Activated T-helper 17 cell treated with anti-CD3 and anti-CD28 coated beads, Interleukin-2, amount 50 U/mL, for 72 hours (primary cell): Measurements from ENCODE around the gene NHLH1. TPM values are rescaled to one million over a fixed set of nuclear protein-coding genes. Genes with fewer than 3 reads are reported as not detected.
"Not testable (repeated sequence)": the region's sequence is repeated elsewhere in the genome, so short reads cannot be mapped to it uniquely, and the experiment has no call there.

Experiments
- ATAC-seq: fragments of 150-1000 bp; cut with Tn5 transposase; replicated peaks from 2 replicates; pipeline ENCODE4 v1.10.0; 2021; ENCODE audit warnings: mild to moderate bottlenecking, moderate library complexity
- H3K27ac Mint-ChIP-seq: one replicate; pipeline ENCODE4 v1.8.0; 2022; ENCODE audit warnings: mixed read lengths
- H3K27me3 Mint-ChIP-seq: one replicate; pipeline ENCODE4 v1.8.0; 2022; ENCODE audit warnings: mixed read lengths
- H3K36me3 Mint-ChIP-seq: one replicate; pipeline ENCODE4 v1.8.0; 2022; ENCODE audit warnings: low read depth, mild to moderate bottlenecking, mixed read lengths
- H3K4me1 Mint-ChIP-seq: one replicate; pipeline ENCODE4 v1.8.0; 2022; ENCODE audit warnings: mixed read lengths
- H3K4me3 Mint-ChIP-seq: one replicate; pipeline ENCODE4 v1.8.0; 2022; ENCODE audit warnings: mild to moderate bottlenecking, mixed read lengths
- H3K9me3 Mint-ChIP-seq: one replicate; pipeline ENCODE4 v1.8.0; 2022; ENCODE audit warnings: mixed read lengths
- total RNA-seq, 2 donors: library from RNA; stranded (reverse); gene quantifications; one replicate each; pipeline ENCODE4 v1.2.3, GENCODE V29; 2022

The NHLH1 gene
- total RNA-seq, 2 donors from 2014 or later, result 1.0 to 1.1 TPM

DNA sequence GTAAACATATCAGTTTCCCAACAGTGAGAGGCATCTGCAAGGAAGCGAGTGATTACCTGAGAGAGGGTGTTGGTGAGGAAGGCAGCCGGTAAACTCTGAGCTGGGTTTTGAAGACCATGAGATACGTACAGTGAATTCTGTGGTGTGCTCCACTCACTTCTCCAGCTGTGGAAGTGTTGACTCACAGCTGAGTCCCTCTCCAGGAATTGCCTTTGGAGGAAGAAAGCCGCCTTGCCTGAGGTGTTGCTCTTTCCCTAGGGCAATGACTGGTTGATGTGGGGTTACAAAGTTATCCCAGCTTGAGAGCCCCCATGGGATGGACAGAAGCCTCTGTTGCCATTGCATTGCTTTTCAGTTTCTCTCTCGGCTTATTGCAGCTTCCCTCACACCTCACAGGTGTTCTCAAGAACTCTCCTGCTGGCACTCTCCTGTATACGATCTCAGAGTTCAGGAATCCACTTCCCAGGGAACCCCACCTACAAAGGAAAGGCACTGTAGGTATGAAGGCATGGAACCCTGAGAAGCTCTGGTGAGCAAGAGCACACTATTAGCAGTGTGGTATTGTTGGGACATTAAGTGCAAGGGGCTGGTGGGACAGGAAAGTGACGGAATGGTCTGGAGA is 10.8 kb downstream of the NHLH1 start:
- Mint-ChIP-seq H3K27me3 (no peaks in the 10 kb centered on the region), H3K36me3 (no peaks in the 10 kb centered on the region), H3K4me3 (no peak overlapping the region), H3K27ac (no peak overlapping the region), H3K9me3 (no peaks in the 10 kb centered on the region), H3K4me1 (peaks cover 5% of the 10 kb centered on the region)
- ATAC-seq, result no peak

DNA sequence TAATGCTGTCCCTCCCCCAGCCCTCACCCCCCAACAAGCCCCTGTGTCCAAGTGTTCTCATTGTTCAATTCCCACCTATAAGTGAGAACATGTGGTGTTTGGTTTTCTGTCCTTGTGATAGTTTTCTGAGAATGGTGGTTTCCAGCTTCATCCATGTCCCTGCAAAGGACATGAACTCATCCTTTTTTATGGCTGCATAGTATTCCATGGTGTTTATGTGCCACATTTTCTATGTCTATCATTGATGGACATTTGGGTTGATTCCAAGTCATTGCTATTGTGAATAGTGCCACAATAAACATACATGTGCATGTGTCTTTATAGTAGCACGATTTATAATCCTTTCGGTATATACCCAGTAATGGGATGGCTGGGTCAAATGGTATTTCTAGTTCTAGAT is 17.9 kb downstream of the NHLH1 start:
- H3K27ac Mint-ChIP-seq, H3K36me3 Mint-ChIP-seq, H3K4me1 Mint-ChIP-seq, H3K27me3 Mint-ChIP-seq, H3K4me3 Mint-ChIP-seq, H3K9me3 Mint-ChIP-seq, ATAC-seq: not testable (repeated sequence)

DNA sequence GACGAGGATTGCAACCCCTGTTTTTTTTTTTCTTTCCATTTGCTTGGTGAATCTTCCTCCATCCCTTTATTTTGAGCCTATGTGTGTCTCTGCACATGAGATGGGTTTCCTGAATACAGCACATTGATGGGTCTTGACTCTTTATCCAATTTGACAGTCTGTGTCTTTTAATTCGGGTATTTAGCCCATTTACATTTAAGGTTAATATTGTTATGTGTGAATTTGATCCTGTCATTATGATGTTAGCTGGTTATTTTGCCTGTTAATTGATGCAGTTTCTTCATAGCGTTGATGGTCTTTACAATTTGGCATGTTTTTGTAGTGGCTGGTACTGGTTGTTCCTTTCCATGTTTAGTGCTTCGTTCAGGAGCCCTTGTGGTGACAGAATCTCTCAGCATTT is 21.5 kb downstream of the NHLH1 start:
- not testable (repeated sequence) for ATAC-seq, H3K27me3 Mint-ChIP-seq, H3K9me3 Mint-ChIP-seq, H3K36me3 Mint-ChIP-seq, H3K27ac Mint-ChIP-seq, H3K4me3 Mint-ChIP-seq, H3K4me1 Mint-ChIP-seq

DNA sequence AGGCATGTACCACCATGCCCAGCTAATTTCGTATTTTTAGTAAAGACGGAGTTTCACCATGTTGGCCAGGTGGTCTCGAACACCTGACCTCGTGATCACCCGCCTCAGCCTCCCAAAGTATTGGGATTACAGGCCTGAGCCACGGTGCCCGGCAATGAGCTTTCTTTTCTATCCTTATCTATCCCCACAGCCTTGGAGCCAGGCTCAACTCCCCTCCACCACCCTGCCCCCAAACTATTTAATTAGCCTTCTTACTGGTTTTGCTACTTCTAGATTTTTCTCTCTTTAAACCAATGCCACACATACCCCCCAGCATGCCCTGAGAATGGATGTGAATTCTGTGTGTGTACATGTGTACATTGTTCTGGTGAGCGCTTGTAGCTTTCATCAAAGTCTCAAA is 27.8 kb downstream of the NHLH1 start:
- H3K4me3 Mint-ChIP-seq, result no peak overlapping the region
- H3K27ac Mint-ChIP-seq, result no peak overlapping the region
- peaks cover 18% of the 10 kb centered on the region for H3K27me3 Mint-ChIP-seq
- H3K36me3 Mint-ChIP-seq, result no peaks in the 10 kb centered on the region
- no peak for ATAC-seq
- H3K9me3 Mint-ChIP-seq, result no peaks in the 10 kb centered on the region
- no peaks in the 10 kb centered on the region for H3K4me1 Mint-ChIP-seq

DNA sequence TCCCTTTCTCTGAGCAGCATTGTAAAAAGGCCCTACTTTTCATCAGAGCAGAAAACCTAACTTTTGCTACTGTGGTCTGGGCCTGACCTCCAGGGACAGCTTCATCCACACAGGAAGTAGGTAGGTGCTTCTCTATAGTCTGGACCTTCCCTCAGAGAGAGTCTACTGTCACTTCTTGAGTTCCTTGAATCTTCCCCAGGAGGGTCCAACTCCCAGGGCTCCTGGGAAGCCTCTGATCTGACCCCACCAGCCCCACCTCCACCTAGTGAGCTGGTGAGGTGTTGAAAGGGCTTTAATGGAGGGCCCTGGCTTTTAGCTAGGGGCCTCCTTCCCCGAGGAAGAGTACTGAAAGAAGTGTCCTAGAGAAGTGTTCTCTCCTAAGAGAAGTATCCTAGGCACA is 30.8 kb downstream of the NHLH1 start:
- H3K9me3 Mint-ChIP-seq, result no peaks in the 10 kb centered on the region
- H3K4me3 Mint-ChIP-seq, result no peak overlapping the region
- peaks cover 29% of the 10 kb centered on the region for H3K27me3 Mint-ChIP-seq
- no peak overlapping the region for H3K27ac Mint-ChIP-seq
- no peak for ATAC-seq
- peaks cover 7% of the 10 kb centered on the region for H3K4me1 Mint-ChIP-seq
- no peaks in the 10 kb centered on the region for H3K36me3 Mint-ChIP-seq

DNA sequence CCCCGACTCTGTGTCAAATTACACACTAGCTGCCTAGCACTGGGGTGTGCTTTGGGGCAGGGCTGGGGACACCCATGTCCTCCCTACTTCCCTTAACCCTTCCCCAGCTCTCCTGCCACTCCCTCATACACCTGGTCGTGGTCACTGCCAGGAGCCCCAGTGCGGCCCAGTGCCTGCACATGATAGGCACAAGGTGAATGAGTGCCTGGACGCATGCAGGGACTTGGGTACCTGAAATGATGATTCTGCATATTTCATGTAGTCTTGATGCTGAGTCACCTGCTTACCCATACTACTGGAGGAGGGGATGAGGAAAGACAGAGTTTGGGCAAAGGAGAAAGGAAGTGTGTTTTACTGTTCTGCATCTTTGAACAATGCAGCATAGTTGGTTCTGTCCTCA is 32.0 kb downstream of the NHLH1 start:
- Mint-ChIP-seq H3K4me3 (no peak overlapping the region), H3K27me3 (peaks cover 37% of the 10 kb centered on the region), H3K9me3 (no peaks in the 10 kb centered on the region), H3K27ac (no peak overlapping the region), H3K4me1 (peaks cover 7% of the 10 kb centered on the region), H3K36me3 (no peaks in the 10 kb centered on the region)
- ATAC-seq, result no peak

DNA sequence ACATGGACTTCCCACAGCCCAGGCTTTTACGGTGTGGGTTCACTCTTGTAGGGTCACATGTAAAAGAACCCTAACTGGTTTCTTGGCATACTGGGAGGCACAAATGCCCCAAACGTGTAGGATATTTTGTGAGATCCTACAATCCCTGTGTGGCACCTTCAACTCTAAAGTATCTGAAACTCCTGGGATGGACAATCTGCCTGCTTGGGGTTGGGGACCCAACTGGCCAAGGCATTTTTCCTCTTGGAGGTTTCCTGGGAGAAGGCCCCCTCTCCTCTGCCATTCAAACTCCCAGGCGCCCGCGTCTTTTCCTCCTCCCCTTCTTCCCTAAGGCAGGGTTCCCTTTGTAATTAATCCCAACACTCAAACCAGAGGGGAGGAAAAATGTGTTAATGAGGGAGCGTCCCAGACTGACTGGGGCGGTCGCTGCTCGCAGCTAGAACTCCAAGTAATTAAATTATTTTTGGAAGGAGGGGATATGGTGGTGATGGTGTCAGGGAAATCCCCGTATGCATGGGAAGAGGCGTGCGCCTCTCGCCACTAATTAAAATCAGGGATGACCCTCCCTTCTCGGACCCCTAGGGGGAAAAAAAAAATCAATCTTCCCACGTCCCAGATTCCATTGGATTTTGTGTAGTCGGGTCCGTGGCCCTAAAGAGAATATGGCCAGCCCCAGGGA is 32.8 kb downstream of the NHLH1 start:
- Mint-ChIP-seq H3K27me3 (peaks cover 34% of the 10 kb centered on the region), H3K36me3 (no peaks in the 10 kb centered on the region), H3K9me3 (no peaks in the 10 kb centered on the region), H3K4me3 (peak overlapping the region; percentile 13), H3K27ac (no peak overlapping the region), H3K4me1 (peaks cover 7% of the 10 kb centered on the region)
- ATAC-seq, result no peak

DNA sequence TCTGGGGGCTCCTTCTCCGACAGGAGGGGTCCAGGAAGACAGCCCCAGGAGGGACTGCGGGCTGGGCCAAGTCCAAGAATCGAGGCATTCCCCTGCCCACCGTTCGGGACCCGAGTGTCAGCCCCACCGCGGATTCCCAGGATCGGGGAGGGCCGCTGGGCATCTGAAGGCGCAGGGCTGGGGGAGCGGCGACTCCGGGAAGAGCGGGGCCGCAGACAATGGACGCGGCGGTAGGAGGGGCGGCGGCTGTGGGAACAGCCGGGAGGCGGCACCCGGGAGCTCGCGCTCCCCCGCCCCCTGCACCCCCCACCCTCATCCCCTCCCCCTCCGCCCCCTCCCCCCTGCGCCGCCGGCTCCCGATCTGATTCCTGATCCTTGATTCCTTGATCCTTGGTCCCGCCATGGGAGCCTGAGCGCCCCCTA is 33.4 kb downstream of the NHLH1 start, which contains the start of gene VANGL2:
Gene VANGL2, plus strand, starts transcription at position 342 of the 423 bp plus-strand sequence. CDS start 15,274 bp downstream, outside the sequence.
- Mint-ChIP-seq H3K36me3 (no peaks in the 10 kb centered on the region), H3K4me1 (peaks cover 7% of the 10 kb centered on the region), H3K27ac (no peak within 1 kb of the TSS), H3K27me3 (peaks cover 33% of the 10 kb centered on the region), H3K9me3 (no peaks in the 10 kb centered on the region), H3K4me3 (peak within 1 kb of the TSS; percentile 13)
- ATAC-seq, result no peak

DNA sequence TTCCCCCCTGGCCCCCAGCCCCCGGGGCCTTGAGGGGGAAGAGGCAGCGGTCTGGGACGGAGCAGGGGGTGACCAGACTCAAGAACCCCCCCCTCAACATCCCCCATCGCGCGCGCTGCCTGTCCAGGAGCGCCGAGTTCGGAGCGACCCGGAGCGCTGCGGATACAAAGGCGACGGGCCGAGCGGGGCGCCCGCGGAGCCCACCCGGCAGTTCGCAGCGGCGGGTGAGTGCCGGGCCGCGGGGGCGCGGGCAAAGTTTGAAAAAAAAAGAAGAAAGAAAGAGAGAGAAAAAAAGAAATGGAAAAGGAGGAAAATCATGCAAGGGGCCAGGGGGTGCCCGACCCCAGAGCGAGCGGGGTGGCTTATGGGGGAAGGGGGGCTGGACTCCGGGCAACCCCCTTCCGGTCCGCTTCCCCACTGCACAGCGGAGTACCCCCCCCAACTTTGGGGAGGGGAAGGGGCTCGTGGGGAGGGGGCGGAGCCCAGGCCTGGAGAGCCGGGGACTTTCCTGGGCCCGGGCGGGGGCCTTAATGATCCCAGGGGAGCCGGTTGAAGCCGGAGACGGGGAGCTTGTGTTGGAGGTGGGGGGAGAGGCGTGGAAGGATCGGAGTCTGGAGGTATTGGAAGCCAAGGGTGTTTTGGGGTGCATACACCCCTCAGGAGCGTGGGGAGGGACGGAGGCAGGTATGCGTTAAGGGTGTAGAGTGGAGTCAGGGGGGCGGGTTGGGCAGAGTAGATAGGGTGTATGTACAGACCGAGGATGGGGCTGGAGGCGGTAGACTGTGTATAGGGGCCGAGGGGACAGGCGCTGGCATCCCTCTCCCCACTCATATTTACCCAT is 34.0 kb downstream of the NHLH1 start:
- Mint-ChIP-seq H3K9me3 (no peaks in the 10 kb centered on the region), H3K36me3 (no peaks in the 10 kb centered on the region), H3K27ac (no peak overlapping the region), H3K4me1 (peaks cover 7% of the 10 kb centered on the region), H3K4me3 (peak overlapping the region; percentile 8), H3K27me3 (peaks cover 29% of the 10 kb centered on the region)
- no peak for ATAC-seq

DNA sequence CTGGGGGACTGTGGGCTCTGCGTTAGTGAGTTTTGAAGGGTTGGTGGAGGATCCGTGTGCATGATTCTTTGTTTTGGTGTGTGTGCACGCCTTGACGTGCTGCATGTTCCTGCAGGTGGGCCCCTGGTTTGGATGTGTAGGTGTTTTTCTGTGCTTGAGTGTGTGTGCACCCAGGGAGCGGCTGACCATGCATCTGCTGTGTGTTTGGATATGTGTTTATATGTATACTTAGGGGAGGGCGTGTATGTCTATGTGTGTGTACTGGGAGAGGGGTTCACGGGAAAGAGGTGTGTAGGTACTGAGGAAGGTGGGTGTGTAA is 34.6 kb downstream of the NHLH1 start:
- Mint-ChIP-seq H3K4me1 (peaks cover 7% of the 10 kb centered on the region), H3K9me3 (no peaks in the 10 kb centered on the region), H3K36me3 (no peaks in the 10 kb centered on the region), H3K27ac (no peak overlapping the region), H3K4me3 (peak overlapping the region; percentile 8), H3K27me3 (peaks cover 29% of the 10 kb centered on the region)
- no peak for ATAC-seq

DNA sequence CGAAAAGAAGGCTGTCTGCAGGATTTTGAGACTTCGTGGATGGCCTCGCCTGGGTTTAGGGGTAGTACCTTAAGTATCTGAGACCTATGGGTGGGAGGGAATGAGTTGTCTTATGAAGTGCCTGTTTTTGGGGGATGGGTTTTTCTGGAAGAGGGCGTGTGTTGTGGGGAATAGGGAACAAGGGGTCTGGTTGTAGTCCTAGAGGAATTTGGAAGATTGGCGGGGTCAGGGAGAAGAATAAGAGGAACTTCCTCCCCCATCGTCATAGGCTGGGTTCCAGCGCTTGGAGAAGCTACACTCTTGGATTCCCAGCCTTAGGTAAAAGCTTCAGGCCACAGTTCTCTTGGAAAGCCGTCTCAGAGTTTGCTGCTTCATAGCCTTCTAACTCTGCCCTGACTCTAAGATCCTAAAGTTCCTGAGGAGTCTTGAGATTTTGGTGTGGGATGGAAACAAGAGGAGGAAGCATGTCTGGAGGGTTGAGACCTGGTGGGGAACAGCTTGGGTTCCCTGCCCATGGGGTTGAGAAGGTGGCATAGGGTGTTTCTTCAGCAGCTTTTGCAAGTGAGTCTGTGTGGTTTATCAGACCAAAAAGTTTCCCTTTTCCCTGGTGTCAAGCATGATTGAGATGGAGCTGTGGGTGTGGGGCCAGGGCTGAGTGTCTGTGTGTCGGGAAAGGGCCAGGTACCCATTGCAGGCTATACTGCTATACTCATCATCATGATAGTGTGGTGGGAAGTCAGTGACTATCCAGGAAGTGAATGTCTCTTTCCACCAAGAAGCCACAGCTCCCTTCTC is 35.3 kb downstream of the NHLH1 start:
- H3K4me3 Mint-ChIP-seq, result peak overlapping the region; percentile 8
- H3K36me3 Mint-ChIP-seq, result no peaks in the 10 kb centered on the region
- peaks cover 29% of the 10 kb centered on the region for H3K27me3 Mint-ChIP-seq
- H3K4me1 Mint-ChIP-seq, result peaks cover 7% of the 10 kb centered on the region
- no peak overlapping the region for H3K27ac Mint-ChIP-seq
- no peak for ATAC-seq
- H3K9me3 Mint-ChIP-seq, result no peaks in the 10 kb centered on the region

DNA sequence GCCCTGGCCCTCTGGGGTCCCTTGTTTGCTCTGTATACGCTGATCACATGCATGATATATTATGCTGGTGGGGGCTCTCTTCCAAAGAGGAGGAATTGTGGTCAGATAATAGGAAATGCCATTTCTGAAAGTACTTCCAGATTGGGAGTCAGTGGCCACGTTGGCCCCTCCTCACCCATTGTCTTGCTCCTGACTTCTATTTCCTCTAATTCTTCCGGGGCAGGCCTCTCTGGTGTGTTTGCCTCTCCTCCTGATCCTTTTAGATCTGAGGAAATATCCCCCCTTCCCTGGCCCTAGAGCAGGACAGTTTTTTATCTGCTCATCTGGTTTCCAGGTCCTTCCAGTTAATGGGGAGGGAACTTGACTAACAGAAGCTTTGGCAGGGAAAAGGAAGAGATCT is 36.4 kb downstream of the NHLH1 start:
- no peaks in the 10 kb centered on the region for H3K36me3 Mint-ChIP-seq
- no peak for ATAC-seq
- H3K4me1 Mint-ChIP-seq, result peaks cover 7% of the 10 kb centered on the region
- H3K27me3 Mint-ChIP-seq, result peaks cover 29% of the 10 kb centered on the region
- no peaks in the 10 kb centered on the region for H3K9me3 Mint-ChIP-seq
- no peak overlapping the region for H3K27ac Mint-ChIP-seq
- H3K4me3 Mint-ChIP-seq, result no peak overlapping the region

DNA sequence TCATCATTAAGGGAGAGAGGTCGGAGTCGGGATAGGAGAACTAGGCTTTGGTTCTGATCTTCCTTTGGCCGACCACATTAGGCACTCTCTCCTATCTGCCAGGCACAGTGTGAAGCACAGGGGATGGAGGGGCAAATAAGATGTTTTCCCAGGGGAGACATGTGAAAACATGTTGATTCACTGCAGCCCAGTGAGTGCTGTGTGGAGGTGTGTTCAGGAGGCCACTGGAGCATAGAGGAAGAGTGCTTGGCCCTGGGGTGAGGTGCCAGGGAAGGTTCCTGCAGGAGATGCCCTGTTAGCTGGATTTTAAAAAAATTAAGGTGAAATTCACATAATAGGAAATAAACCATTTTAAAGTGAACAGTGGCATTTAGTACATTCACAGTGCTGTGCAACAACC is 37.2 kb downstream of the NHLH1 start:
- ATAC-seq, result no peak
- H3K27ac Mint-ChIP-seq, result no peak overlapping the region
- no peaks in the 10 kb centered on the region for H3K9me3 Mint-ChIP-seq
- H3K4me3 Mint-ChIP-seq, result no peak overlapping the region
- no peaks in the 10 kb centered on the region for H3K36me3 Mint-ChIP-seq
- peaks cover 7% of the 10 kb centered on the region for H3K4me1 Mint-ChIP-seq
- peaks cover 25% of the 10 kb centered on the region for H3K27me3 Mint-ChIP-seq

DNA sequence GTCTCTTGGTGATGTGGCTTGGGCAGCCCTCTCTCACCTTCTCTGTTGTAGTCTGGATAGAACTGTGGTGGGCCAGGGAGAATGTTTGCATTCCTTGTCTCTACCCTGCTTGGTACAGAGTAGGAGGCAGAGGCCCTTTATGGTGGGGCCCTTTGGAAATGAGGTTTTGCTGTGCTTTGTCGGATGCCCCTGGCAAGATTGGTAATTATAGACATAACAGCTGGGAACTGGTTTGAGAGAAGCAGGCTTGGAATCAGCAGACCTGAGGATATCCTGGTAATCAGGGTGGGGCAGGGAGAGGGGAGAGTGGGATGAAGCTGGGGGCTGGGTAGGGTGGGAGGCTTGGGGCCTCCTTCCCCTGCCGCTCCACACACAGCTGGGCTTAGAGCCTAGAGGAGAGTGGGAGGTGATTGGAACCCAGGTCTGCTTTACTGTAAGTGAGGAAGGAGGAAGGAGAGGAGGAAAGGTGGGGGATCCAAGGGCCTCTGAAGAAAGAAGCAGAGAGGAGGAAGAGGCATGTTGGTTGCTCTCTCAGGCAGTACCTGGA is 38.5 kb downstream of the NHLH1 start:
- H3K4me1 Mint-ChIP-seq, result peaks cover 7% of the 10 kb centered on the region
- H3K27ac Mint-ChIP-seq, result peak overlapping the region; percentile 8
- no peak for ATAC-seq
- H3K36me3 Mint-ChIP-seq, result no peaks in the 10 kb centered on the region
- H3K9me3 Mint-ChIP-seq, result no peaks in the 10 kb centered on the region
- peaks cover 24% of the 10 kb centered on the region for H3K27me3 Mint-ChIP-seq
- no peak overlapping the region for H3K4me3 Mint-ChIP-seq
